ENCODE measurements around the gene DHRS7.

The DHRS7 gene

GRCh38 chr14:60206837-60207533 is 41.8 kb upstream of the DHRS7 start:
- TF ChIP-seq, protein P1, sequence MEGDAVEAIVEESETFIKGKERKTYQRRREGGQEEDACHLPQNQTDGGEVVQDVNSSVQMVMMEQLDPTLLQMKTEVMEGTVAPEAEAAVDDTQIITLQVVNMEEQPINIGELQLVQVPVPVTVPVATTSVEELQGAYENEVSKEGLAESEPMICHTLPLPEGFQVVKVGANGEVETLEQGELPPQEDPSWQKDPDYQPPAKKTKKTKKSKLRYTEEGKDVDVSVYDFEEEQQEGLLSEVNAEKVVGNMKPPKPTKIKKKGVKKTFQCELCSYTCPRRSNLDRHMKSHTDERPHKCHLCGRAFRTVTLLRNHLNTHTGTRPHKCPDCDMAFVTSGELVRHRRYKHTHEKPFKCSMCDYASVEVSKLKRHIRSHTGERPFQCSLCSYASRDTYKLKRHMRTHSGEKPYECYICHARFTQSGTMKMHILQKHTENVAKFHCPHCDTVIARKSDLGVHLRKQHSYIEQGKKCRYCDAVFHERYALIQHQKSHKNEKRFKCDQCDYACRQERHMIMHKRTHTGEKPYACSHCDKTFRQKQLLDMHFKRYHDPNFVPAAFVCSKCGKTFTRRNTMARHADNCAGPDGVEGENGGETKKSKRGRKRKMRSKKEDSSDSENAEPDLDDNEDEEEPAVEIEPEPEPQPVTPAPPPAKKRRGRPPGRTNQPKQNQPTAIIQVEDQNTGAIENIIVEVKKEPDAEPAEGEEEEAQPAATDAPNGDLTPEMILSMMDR (IDR thresholded peaks at IDR 0.05): no peak
- no peak for DNase-seq (ENCODE audit: low spot score)
- no peak overlapping the region for H3K27ac ChIP-seq
- H3K4me3 ChIP-seq: no peak overlapping the region

DNA sequence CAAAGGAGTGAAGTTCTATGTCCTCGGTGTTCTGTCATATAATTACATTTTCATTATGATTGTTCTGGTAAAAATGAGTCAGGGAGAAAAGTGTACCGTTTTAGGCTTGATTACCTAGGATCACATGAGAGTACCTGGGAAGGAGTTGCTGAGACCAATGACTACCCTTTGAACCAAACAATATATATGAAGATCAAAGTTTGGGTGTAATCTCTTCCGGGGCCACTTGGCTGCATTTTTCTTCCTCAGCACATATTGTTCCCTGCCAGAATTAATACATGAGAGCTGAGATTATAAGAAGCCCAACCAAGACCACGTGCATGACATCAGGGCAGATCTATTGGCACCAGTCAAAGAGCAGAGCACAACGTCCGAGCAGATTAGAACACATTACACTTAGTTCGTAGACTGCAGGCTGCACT is 41.1 kb upstream of the DHRS7 start:
- H3K27ac ChIP-seq: no peak overlapping the region

GRCh38 chr14:60204843-60205774 is 39.9 kb upstream of the DHRS7 start:
- Histone ChIP-seq H3K4me3 (no peak overlapping the region), H3K27ac (no peak overlapping the region)
- TF ChIP-seq, protein P1 (IDR thresholded peaks at IDR 0.05): no peak
- DNase-seq (ENCODE audit: low spot score): no peak

More for the DNA sequence above, 41.1 kb upstream of the DHRS7 start:
- H3K4me3 ChIP-seq: no peak overlapping the region
- TF ChIP-seq, protein P1 (IDR thresholded peaks at IDR 0.05): no peak
- DNase-seq (ENCODE audit: low spot score): no peak

- TF ChIP-seq, protein P1 (IDR thresholded peaks at IDR 0.05): no peak
- Histone ChIP-seq H3K27ac (no peak overlapping the region), H3K4me3 (no peak overlapping the region)
- DNase-seq (ENCODE audit: low spot score): no peak
Observed at GRCh38 chr14:60204104-60204842, 39.1 kb upstream of the DHRS7 start.

- no peak for DNase-seq (ENCODE audit: low spot score)
- no peak overlapping the region for H3K4me3 ChIP-seq
- no peak overlapping the region for H3K27ac ChIP-seq
- TF ChIP-seq, protein P1 (IDR thresholded peaks at IDR 0.05): no peak
Observed at GRCh38 chr14:60199321-60199720, 34.1 kb upstream of the DHRS7 start.

GRCh38 chr14:60197629-60198303 is 32.6 kb upstream of the DHRS7 start:
- TF ChIP-seq, protein P1 (IDR thresholded peaks at IDR 0.05): no peak

More at GRCh38 chr14:60197629-60198303, 32.6 kb upstream of the DHRS7 start:
- no peak for DNase-seq (ENCODE audit: low spot score)
- H3K27ac ChIP-seq: no peak overlapping the region
- no peak overlapping the region for H3K4me3 ChIP-seq

Measured in coronary artery (tissue), 2 donors.